ENCODE data around the gene CLEC4M. TPM values are rescaled to one million over a fixed set of nuclear protein-coding genes. Genes with fewer than 3 reads are reported as not detected.

Gene CLEC4M
- total RNA-seq, 1 donor from 2014 or later: 1.5 TPM

DNA sequence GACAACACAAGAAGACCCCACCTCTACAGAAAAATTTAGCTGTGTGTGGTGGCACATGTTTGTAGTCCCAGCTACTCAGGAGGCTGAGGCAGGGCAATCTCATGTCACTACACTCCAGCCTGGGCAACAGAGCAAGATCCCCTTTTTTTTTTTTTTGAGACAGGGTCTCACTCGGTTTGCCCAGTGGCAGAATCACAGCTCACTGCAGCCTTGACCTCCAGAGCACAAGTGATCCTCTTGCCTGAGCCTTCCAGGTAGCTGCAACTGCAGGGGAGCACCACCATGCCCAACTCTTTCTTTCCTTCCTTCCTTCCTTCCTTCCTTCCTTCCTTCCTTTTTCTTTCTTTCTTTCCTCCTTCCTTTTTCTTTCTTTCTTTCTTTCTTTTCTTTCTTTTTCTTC, 26.9 kb upstream of the CLEC4M start:
- Mint-ChIP-seq H3K4me3 (no peak overlapping the region), H3K4me1 (no peaks in the 10 kb centered on the region), H3K27me3 (ENCODE audit: low read depth) (peaks cover 85% of the 10 kb centered on the region), H3K36me3 (no peaks in the 10 kb centered on the region), H3K27ac (no peak overlapping the region), H3K9me3 (no peaks in the 10 kb centered on the region)
- DNase-seq (ENCODE audit: low spot score in 2 of 2, unreplicated experiment in 2 of 2): no peak
- TF ChIP-seq, protein P1, sequence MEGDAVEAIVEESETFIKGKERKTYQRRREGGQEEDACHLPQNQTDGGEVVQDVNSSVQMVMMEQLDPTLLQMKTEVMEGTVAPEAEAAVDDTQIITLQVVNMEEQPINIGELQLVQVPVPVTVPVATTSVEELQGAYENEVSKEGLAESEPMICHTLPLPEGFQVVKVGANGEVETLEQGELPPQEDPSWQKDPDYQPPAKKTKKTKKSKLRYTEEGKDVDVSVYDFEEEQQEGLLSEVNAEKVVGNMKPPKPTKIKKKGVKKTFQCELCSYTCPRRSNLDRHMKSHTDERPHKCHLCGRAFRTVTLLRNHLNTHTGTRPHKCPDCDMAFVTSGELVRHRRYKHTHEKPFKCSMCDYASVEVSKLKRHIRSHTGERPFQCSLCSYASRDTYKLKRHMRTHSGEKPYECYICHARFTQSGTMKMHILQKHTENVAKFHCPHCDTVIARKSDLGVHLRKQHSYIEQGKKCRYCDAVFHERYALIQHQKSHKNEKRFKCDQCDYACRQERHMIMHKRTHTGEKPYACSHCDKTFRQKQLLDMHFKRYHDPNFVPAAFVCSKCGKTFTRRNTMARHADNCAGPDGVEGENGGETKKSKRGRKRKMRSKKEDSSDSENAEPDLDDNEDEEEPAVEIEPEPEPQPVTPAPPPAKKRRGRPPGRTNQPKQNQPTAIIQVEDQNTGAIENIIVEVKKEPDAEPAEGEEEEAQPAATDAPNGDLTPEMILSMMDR (IDR thresholded peaks at IDR 0.05; ENCODE audit: unreplicated experiment): no peak

GRCh38 chr19:7737215-7737614, 25.8 kb upstream of the CLEC4M start:
- TF ChIP-seq, protein P1 (IDR thresholded peaks at IDR 0.05; ENCODE audit: unreplicated experiment): no peak
- Mint-ChIP-seq H3K9me3 (no peaks in the 10 kb centered on the region), H3K36me3 (no peaks in the 10 kb centered on the region), H3K27ac (no peak overlapping the region), H3K4me3 (no peak overlapping the region), H3K4me1 (no peaks in the 10 kb centered on the region), H3K27me3 (ENCODE audit: low read depth) (peaks cover 81% of the 10 kb centered on the region)
- no peak for DNase-seq (ENCODE audit: low spot score in 2 of 2, unreplicated experiment in 2 of 2)

GRCh38 chr19:7738023-7738422, 25.0 kb upstream of the CLEC4M start:
- TF ChIP-seq, protein P1 (IDR thresholded peaks at IDR 0.05; ENCODE audit: unreplicated experiment): no peak
- DNase-seq (ENCODE audit: low spot score in 2 of 2, unreplicated experiment in 2 of 2): no peak
- Mint-ChIP-seq H3K9me3 (no peaks in the 10 kb centered on the region), H3K4me1 (no peaks in the 10 kb centered on the region), H3K4me3 (no peak overlapping the region), H3K27me3 (ENCODE audit: low read depth) (peaks cover 80% of the 10 kb centered on the region), H3K27ac (no peak overlapping the region), H3K36me3 (no peaks in the 10 kb centered on the region)

DNA sequence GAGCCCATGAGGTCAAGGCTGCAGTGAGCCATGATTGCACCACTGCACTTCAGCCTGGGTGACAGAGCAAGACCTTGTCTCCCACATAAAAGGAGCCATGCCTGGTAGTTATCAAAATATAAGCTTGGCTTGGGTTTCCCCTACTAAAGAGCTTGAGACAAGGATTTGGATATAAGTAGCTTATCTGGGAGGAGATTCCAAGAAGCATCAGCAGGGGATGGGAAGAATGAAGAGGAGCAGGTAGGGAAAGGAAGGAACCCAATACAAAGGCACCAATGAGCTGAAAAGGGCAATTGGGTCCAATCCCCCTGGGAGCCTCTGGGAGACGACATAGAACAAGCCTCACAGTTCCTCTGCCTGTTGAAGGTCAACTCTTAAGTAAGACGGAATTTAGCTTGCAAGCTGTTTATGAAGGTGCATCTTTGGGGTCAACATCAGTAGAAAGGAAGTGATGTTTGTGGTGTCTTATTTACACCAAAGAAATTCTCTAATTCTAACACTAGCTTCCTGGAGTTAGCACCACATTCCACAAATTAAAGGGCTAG, 23.8 kb upstream of the CLEC4M start:
- Mint-ChIP-seq H3K4me3 (no peak overlapping the region), H3K4me1 (no peaks in the 10 kb centered on the region), H3K36me3 (no peaks in the 10 kb centered on the region), H3K27ac (no peak overlapping the region), H3K27me3 (ENCODE audit: low read depth) (peaks cover 84% of the 10 kb centered on the region), H3K9me3 (no peaks in the 10 kb centered on the region)
- DNase-seq (ENCODE audit: low spot score in 2 of 2, unreplicated experiment in 2 of 2): no peak
- TF ChIP-seq, protein P1 (IDR thresholded peaks at IDR 0.05; ENCODE audit: unreplicated experiment): no peak

DNA sequence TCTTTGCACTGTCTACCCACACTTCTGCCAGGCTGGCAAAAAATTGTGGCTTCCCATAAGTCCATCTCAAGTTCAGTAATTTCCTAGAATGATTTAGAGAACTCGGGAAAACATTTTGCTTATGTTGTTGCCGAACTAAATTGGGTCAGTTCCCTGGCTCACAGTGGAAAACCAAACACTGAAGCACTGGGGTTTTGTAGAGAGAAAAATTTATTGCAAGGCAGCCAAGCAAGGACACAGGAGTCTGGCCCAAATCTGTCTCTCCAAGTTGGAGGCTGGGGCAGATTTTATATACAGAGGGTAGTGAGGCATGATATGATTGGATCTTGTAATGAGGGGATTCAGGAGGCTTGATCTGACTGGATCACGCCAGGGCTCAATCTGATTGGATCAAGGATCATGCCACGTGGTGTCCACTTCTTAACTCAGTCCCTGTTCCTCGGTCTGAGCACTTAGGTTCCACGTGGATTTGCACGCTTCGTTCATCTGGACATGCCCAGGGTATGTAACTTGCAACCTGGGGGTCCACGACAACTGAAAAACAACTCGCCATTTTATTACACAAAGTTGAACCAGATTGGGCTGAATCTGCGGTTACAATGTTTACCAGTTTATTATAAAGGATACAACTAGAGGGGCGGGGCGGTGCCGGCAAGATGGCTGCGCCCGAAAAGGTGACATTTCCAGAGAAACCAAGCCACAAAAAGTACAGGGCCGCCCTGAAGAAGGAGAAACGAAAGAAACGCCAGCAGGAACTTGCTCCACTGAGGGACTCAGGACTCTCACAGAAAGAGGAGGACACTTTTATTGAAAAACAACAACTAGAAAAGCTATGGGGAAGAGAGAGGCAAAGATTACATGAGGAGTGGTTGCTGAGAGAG, 23.0 kb upstream of the CLEC4M start:
- Mint-ChIP-seq H3K9me3 (no peaks in the 10 kb centered on the region), H3K4me3 (no peak overlapping the region), H3K27ac (no peak overlapping the region), H3K4me1 (no peaks in the 10 kb centered on the region), H3K36me3 (no peaks in the 10 kb centered on the region), H3K27me3 (ENCODE audit: low read depth) (peaks cover 85% of the 10 kb centered on the region)
- TF ChIP-seq, protein P1 (IDR thresholded peaks at IDR 0.05; ENCODE audit: unreplicated experiment): no peak
- no peak for DNase-seq (ENCODE audit: low spot score in 2 of 2, unreplicated experiment in 2 of 2)
